Measurements from ENCODE around the gene HYAL2.

DNA sequence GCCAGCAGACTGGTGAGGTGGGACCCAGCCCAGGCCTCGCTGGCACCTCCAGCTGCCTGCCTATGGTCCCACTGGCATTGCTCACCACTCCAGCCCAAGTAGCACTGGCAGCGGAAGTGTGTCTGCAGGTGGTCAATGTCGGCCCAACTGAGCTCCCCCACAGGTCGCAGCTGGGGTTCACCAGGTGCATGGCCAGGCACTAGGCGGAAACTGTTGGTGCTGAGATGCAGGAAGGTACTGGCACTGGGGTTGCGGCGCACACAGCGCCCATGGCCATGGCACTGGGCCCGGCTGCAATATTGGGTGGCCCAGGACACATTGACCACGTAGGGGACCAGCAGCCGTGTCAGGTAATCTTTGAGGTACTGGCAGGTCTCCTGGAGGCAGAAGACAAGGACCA is 4.4 kb downstream of the HYAL2 start:
- TF ChIP-seq, protein P1, sequence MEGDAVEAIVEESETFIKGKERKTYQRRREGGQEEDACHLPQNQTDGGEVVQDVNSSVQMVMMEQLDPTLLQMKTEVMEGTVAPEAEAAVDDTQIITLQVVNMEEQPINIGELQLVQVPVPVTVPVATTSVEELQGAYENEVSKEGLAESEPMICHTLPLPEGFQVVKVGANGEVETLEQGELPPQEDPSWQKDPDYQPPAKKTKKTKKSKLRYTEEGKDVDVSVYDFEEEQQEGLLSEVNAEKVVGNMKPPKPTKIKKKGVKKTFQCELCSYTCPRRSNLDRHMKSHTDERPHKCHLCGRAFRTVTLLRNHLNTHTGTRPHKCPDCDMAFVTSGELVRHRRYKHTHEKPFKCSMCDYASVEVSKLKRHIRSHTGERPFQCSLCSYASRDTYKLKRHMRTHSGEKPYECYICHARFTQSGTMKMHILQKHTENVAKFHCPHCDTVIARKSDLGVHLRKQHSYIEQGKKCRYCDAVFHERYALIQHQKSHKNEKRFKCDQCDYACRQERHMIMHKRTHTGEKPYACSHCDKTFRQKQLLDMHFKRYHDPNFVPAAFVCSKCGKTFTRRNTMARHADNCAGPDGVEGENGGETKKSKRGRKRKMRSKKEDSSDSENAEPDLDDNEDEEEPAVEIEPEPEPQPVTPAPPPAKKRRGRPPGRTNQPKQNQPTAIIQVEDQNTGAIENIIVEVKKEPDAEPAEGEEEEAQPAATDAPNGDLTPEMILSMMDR (IDR thresholded peaks at IDR 0.05 in 2 of 3, conservative IDR thresholded peaks at IDR 0.05 in 1 of 3; ENCODE audit: control insufficient read depth in 2 of 3, extremely low read depth in 1 of 3, insufficient read depth in 1 of 3, low read depth in 3 of 3, low read length in 3 of 3): no peak
- TF ChIP-seq EZH2 (IDR thresholded peaks at IDR 0.05; ENCODE audit: borderline replicate concordance, control insufficient read depth, low read depth, low read length) (no peak), CHD1 (IDR thresholded peaks at IDR 0.05; ENCODE audit: low read depth, low read length) (no peak), CHD2 (IDR thresholded peaks at IDR 0.05; ENCODE audit: borderline replicate concordance, low read depth, low read length) (no peak), POLR2A (IDR thresholded peaks at IDR 0.05; ENCODE audit: low read depth, low read length) (no peak), CREM (IDR thresholded peaks at IDR 0.05; ENCODE audit: low read depth) (no peak), ETV6 (conservative IDR thresholded peaks at IDR 0.05 in 1 of 2, IDR thresholded peaks at IDR 0.05 in 1 of 2; ENCODE audit: borderline replicate concordance in 1 of 2, low read depth in 1 of 2) (no peak)
- TF ChIP-seq, protein P2, sequence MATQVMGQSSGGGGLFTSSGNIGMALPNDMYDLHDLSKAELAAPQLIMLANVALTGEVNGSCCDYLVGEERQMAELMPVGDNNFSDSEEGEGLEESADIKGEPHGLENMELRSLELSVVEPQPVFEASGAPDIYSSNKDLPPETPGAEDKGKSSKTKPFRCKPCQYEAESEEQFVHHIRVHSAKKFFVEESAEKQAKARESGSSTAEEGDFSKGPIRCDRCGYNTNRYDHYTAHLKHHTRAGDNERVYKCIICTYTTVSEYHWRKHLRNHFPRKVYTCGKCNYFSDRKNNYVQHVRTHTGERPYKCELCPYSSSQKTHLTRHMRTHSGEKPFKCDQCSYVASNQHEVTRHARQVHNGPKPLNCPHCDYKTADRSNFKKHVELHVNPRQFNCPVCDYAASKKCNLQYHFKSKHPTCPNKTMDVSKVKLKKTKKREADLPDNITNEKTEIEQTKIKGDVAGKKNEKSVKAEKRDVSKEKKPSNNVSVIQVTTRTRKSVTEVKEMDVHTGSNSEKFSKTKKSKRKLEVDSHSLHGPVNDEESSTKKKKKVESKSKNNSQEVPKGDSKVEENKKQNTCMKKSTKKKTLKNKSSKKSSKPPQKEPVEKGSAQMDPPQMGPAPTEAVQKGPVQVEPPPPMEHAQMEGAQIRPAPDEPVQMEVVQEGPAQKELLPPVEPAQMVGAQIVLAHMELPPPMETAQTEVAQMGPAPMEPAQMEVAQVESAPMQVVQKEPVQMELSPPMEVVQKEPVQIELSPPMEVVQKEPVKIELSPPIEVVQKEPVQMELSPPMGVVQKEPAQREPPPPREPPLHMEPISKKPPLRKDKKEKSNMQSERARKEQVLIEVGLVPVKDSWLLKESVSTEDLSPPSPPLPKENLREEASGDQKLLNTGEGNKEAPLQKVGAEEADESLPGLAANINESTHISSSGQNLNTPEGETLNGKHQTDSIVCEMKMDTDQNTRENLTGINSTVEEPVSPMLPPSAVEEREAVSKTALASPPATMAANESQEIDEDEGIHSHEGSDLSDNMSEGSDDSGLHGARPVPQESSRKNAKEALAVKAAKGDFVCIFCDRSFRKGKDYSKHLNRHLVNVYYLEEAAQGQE (IDR thresholded peaks at IDR 0.05; ENCODE audit: low read depth, low read length): no peak
